ENCODE measurements around the gene KPNB1.

The KPNB1 gene

DNA sequence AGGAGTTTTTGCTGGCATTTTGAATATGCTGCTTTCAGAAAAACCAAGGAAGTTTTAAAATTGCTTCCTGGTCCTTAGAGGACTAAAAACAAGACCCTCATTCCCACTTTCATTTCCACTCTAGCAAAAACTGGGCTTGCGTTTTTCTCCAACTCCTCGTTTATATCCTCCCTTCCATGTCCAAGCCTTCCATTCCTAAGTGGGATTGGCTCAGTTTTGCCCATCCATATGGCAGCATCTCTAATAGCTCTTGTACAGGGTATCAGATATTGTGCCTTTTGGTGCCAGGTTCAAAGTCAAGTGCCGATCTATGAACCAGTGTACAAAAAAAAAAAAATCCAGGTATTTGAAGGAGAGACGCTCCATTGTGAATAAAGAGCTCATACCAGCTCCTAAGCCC lies 34.3 kb downstream of the KPNB1 start:
- ATAC-seq: no peak
- Mint-ChIP-seq H3K36me3 (peaks cover 65% of the 10 kb centered on the region), H3K27ac (no peak overlapping the region), H3K4me1 (no peaks in the 10 kb centered on the region), H3K4me3 (no peak overlapping the region), H3K27me3 (no peaks in the 10 kb centered on the region), H3K9me3 (no peaks in the 10 kb centered on the region)

DNA sequence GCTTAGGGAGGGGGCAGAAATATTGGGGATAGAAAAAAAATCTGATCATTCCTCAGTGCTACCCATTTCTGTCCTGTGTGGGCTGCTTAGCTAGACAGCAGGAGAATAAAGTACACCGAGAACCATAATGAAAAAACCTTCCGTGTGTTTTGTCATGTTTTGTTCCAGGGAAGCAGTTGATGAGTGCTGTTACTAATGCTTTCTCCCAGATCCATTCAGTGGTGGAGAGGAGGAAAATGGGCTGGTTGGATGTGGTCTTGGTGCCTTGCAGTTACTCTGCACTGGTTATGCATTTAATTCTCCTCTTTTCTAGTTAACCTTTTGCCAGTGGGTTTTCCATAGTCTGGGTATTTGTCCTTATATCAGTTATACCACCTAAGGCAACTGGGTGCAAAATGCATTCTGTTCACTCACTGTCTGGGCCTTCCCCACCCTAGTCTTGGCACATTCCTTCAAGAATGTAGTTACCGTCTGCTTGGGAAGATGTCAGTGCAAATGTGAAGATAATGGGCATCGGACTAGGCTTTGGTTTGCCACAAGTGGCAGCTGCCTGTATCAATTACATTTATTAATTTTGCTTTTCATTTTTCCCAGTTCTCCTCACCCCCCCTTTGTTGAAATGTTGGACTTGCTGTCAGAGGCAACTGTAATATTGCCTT lies 34.9 kb downstream of the KPNB1 start:
- Mint-ChIP-seq H3K27ac (no peak overlapping the region), H3K4me3 (no peak overlapping the region), H3K4me1 (no peaks in the 10 kb centered on the region), H3K9me3 (no peaks in the 10 kb centered on the region), H3K36me3 (peaks cover 58% of the 10 kb centered on the region), H3K27me3 (no peaks in the 10 kb centered on the region)
- no peak for ATAC-seq

DNA sequence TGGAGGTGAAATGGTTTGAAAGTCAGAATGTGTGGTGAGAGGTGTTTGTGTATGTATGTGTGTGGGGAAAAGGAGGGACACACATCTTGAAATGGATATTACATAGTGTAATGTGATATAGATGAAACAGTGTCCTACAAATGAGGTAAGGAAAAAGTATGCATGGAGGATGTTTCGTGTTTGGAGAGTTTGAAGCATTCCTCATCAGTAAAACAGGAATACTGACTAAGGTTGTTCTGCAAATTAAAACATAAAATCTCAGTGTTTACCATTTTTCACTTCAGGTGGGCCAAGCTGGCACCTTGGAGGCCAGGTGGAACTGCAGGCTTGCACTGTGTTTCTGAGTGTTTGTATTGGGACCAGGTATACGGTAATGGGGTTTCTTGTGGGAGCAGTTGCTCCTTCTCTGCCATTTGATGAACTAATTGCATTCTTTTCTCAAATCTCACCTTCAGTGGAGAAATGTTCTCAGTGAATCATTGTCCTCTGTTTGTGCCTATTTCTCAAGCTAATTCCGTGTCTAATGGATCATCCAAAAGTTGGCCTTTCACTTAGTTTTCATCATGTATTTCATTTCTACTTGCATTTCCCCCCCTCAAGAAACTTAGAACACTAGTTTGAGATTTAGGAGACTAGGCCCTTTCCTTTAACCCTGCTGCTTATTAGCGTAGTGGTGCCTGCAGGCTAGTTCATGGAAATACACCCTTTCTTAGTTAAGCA lies 36.0 kb downstream of the KPNB1 start:
- H3K4me1 Mint-ChIP-seq: no peaks in the 10 kb centered on the region
- H3K9me3 Mint-ChIP-seq: no peaks in the 10 kb centered on the region
- H3K27ac Mint-ChIP-seq: no peak overlapping the region
- peaks cover 48% of the 10 kb centered on the region for H3K36me3 Mint-ChIP-seq
- H3K4me3 Mint-ChIP-seq: no peak overlapping the region
- no peaks in the 10 kb centered on the region for H3K27me3 Mint-ChIP-seq
- ATAC-seq: no peak

- Mint-ChIP-seq H3K4me1 (no peaks in the 10 kb centered on the region), H3K4me3 (no peak overlapping the region), H3K36me3 (peaks cover 44% of the 10 kb centered on the region), H3K9me3 (no peaks in the 10 kb centered on the region), H3K27me3 (no peaks in the 10 kb centered on the region), H3K27ac (no peak overlapping the region)
- no peak for ATAC-seq
Observed at GRCh38 chr17:47686276-47686635, 36.5 kb downstream of the KPNB1 start.

GRCh38 chr17:47686664-47687327 lies 37.1 kb downstream of the KPNB1 start:
- no peak overlapping the region for H3K27ac Mint-ChIP-seq
- no peaks in the 10 kb centered on the region for H3K27me3 Mint-ChIP-seq
- no peak overlapping the region for H3K4me3 Mint-ChIP-seq
- H3K4me1 Mint-ChIP-seq: no peaks in the 10 kb centered on the region
- no peaks in the 10 kb centered on the region for H3K9me3 Mint-ChIP-seq
- no peak for ATAC-seq
- peaks cover 43% of the 10 kb centered on the region for H3K36me3 Mint-ChIP-seq

- peaks cover 1% of the 10 kb centered on the region for H3K4me1 Mint-ChIP-seq
- no peak overlapping the region for H3K4me3 Mint-ChIP-seq
- no peaks in the 10 kb centered on the region for H3K27me3 Mint-ChIP-seq
- no peaks in the 10 kb centered on the region for H3K9me3 Mint-ChIP-seq
- no peak for ATAC-seq
- H3K27ac Mint-ChIP-seq: no peak overlapping the region
- H3K36me3 Mint-ChIP-seq: peaks cover 38% of the 10 kb centered on the region
Observed at GRCh38 chr17:47687328-47687690, 37.6 kb downstream of the KPNB1 start.

DNA sequence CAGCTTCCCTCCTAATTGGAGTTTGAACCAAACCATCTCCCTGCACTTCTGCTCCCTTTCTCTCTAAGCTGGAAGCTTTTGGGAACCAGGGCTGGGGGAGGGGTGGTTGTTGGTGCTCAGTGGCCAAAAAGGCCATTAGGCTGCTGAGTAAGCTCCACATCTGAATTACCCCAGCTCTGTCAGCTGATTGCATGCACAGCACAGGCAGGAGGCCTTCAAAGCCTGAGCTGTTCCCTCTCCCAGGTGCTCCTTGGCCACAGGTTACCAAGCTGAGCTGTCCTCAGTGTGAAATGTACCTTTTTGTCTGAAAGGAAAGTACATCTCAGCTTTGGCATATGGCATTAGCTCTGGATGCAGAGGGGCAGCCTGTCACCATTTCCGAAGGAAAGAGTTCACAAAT lies 38.0 kb downstream of the KPNB1 start:
- Mint-ChIP-seq H3K36me3 (peaks cover 33% of the 10 kb centered on the region), H3K9me3 (no peaks in the 10 kb centered on the region), H3K27ac (no peak overlapping the region), H3K4me3 (no peak overlapping the region), H3K27me3 (no peaks in the 10 kb centered on the region), H3K4me1 (peaks cover 6% of the 10 kb centered on the region)
- no peak for ATAC-seq

DNA sequence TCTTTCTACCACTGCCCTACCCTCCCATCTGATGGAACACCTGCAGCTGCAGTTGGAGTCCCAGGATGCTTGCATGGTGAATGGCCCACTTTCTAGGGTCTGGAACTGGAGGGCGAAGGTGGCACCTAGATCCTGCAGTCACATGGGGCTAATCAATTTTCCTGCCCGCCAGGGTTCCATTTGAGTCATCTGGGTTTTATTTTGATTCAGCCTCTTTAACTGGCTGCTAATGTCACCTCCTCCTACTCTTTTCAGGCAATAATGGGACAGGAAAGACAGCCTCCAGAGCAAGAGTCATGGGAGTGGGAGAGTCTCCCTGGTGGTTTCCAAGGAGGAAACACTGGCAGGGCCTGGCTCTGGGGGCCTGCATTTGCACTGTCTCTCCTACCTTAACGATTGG lies 40.4 kb downstream of the KPNB1 start:
- no peaks in the 10 kb centered on the region for H3K27me3 Mint-ChIP-seq
- H3K9me3 Mint-ChIP-seq: no peaks in the 10 kb centered on the region
- peaks cover 11% of the 10 kb centered on the region for H3K36me3 Mint-ChIP-seq
- no peak overlapping the region for H3K4me3 Mint-ChIP-seq
- H3K4me1 Mint-ChIP-seq: peaks cover 23% of the 10 kb centered on the region
- ATAC-seq: no peak
- no peak overlapping the region for H3K27ac Mint-ChIP-seq

DNA sequence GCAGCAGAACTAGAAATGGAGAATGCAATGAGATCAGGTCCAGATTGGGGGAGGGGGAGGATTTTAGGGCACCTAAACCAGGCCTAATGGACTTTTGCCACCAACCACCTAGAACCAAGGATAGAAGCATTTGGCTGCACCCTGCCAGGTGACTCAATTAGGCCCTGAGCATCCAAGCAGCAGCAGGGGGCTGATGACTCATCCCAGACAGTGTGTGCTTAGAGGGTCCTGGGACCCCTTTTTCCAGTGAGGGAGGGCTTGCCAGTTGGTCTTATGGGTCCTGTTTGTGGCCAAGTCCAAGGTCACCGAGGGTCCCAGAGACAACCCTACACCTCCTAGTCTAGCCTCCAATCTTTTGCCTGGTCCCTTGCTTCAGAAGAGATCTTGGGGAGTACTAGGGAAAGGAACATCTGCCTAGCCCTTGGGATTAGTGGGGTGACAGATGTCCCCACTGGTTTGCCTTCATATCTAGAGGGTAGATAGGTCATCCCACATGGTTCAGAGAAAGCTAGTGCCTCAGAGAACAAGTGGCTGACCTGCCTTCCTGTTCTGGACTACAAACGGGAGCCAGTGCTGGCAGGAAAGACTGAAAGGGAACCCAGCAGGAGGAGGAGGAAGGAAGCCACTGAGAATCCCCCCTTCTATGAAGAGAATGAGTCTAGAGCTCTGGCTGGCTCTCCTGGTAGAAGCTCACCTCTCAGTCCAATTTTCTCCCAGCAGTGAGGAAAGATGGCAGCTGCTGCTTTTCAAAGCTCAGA lies 42.6 kb downstream of the KPNB1 start:
- Mint-ChIP-seq H3K27ac (peak overlapping the region; percentile 81), H3K4me3 (no peak overlapping the region)

GRCh38 chr17:47692895-47693730 lies 43.4 kb downstream of the KPNB1 start:
- peak overlapping the region; percentile 84 for H3K4me3 Mint-ChIP-seq
- no peaks in the 10 kb centered on the region for H3K27me3 Mint-ChIP-seq
- H3K4me1 Mint-ChIP-seq: peaks cover 45% of the 10 kb centered on the region
- peak overlapping the region; percentile 81 for H3K27ac Mint-ChIP-seq
- no peak for ATAC-seq
- no peaks in the 10 kb centered on the region for H3K9me3 Mint-ChIP-seq
- no peaks in the 10 kb centered on the region for H3K36me3 Mint-ChIP-seq

More for the DNA sequence above, 42.6 kb downstream of the KPNB1 start:
- no peaks in the 10 kb centered on the region for H3K36me3 Mint-ChIP-seq
- H3K9me3 Mint-ChIP-seq: no peaks in the 10 kb centered on the region
- peaks cover 42% of the 10 kb centered on the region for H3K4me1 Mint-ChIP-seq
- no peaks in the 10 kb centered on the region for H3K27me3 Mint-ChIP-seq
- ATAC-seq: no peak

DNA sequence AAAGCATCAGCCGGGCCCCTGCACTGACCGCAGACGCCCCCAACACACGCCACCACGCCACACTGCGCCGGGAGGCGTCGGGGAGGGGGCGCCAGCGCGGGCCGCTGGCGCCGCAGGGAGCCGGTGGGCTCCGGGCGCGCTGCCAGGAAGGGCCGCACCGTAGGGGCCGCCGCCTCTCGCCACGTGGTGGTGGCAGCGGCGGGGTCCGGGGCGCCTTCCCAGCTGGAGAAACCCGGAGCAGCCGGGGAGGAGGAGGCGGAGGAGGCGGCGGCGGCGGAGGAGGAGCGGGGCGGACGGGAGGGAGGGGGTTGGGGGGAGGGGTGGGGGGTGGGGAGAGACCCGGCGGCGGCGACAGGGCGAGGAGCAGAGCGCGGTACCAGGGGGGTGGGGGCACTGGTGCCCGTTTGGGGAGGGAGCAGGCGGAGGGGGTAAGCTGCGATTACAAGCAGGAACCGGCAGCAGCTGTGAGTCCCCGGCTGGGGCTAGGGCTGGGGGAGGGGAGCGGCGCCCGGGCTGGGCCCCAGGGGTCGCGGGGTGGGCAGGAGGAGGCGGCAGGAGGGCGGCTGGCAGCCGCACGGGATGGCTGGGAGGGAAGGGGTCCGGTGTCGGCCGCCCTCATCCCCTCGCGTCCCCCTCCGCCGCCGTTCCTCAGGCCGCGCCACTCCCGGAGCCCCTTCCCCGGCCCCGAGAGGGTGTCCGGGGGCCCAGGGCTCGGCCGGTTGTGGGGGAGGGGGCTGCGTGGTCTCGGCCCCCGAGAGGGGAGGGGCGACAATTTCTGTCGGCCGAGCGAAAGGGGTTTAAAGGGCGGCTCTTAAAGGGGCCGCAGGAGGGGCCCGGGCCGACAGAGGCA lies 44.2 kb downstream of the KPNB1 start, which contains the start of gene TBKBP1:
Gene TBKBP1 (plus strand): TSS at position 431 of the 850 bp plus-strand sequence. CDS start 1,952 bp downstream, outside the sequence.
- Mint-ChIP-seq H3K36me3 (no peaks in the 10 kb centered on the region), H3K4me3 (peak within 1 kb of the TSS; percentile 84), H3K9me3 (no peaks in the 10 kb centered on the region), H3K27me3 (no peaks in the 10 kb centered on the region), H3K27ac (peak within 1 kb of the TSS; percentile 81), H3K4me1 (peaks cover 53% of the 10 kb centered on the region)
- peak; percentile 55 for ATAC-seq

DNA sequence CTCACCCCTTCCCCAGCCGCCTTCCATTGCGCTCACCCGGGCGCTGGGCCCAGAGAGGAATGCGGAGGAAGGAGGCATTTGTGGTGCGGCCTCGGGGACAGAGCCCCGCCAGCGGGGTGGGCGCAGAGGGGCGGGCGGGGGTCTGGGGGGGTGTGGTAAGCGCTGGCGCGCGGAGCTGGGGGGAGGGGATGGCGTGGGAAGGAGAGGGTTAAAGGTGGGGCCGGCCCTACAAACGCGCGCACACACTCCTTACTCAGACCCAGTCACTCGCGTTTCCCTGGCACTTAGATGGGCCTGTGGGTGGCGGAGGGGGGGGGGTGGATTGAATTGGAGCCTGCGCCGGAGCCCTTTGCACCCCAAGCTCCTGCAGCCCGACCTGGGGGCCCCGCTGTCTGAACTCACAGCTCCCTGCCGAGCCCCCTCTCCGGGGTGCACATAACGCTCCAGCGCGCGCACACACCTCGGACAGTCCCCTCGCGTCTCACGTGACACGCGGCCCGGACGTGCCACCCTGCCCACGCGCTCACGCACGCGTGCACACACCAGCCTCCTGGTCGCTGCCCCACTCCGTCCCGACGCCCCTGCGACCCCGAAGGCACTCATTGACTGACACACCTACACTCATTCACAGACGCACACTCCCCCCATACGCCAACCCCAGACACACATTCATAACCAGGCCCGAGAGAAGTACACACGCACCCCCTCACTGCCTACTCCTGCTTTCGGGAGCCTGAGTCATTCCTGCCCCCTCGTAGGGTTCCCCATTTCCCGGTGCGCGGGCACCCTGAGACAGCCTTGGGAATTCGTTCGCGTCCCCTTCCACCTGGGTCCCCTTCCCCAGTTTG lies 45.1 kb downstream of the KPNB1 start:
- peaks cover 54% of the 10 kb centered on the region for H3K4me1 Mint-ChIP-seq

More for the DNA sequence above, 45.1 kb downstream of the KPNB1 start:
- ATAC-seq: peak; percentile 59
- H3K4me3 Mint-ChIP-seq: peak overlapping the region; percentile 73
- peak overlapping the region; percentile 78 for H3K27ac Mint-ChIP-seq
- H3K9me3 Mint-ChIP-seq: no peaks in the 10 kb centered on the region
- H3K27me3 Mint-ChIP-seq: no peaks in the 10 kb centered on the region
- no peaks in the 10 kb centered on the region for H3K36me3 Mint-ChIP-seq

Measured in stimulated activated memory B cell treated with anti-CD40 and anti-IgM and Interleukin-4, amounts not matched to agents 10 μg/mL and 1 μg/mL and 100 μg/mL, for 72 hours (primary cell).